ENCODE data around the gene DNASE1L1. TPM values are rescaled to one million over a fixed set of nuclear protein-coding genes. Genes with fewer than 3 reads are reported as not detected.

DNASE1L1 gene
- total and polyA plus RNA-seq, 2 of the 13 experiments (the other 11 are each of a cell fraction or from before 2014, with no cell fraction given): 4.7 to 12.3 TPM

GRCh38 chrX:154378799-154379568 is 30.1 kb downstream of the DNASE1L1 start, which contains the start of gene EMD (continued):
- no peak for TF ChIP-seq FOXA1 (IDR thresholded peaks at IDR 0.05)
- no peak for TF ChIP-seq FOXA1 (CRISPR knock-in tag; IDR thresholded peaks at IDR 0.05)
- TF ChIP-seq ZNF772 (CRISPR knock-in tag; IDR thresholded peaks at IDR 0.05): no peak
- TF ChIP-seq ZNF335 (CRISPR knock-in tag; IDR thresholded peaks at IDR 0.05): no peak
- peak; percentile 60; the same call in 1 of the 2 replicates for TF ChIP-seq GMEB1 (CRISPR knock-in tag; IDR thresholded peaks at IDR 0.05; ENCODE audit: borderline replicate concordance)
- no peak for TF ChIP-seq ZSCAN25 (CRISPR knock-in tag; IDR thresholded peaks at IDR 0.05)
- no peak for TF ChIP-seq SIX4 (CRISPR knock-in tag; IDR thresholded peaks at IDR 0.05)
- TF ChIP-seq ZNF567 (CRISPR knock-in tag; IDR thresholded peaks at IDR 0.05; ENCODE audit: borderline replicate concordance): no peak
- TF ChIP-seq ARID5B (CRISPR knock-in tag; IDR thresholded peaks at IDR 0.05): no peak
- no peak for TF ChIP-seq ZNF546 (CRISPR knock-in tag; conservative IDR thresholded peaks at IDR 0.05)
- TF ChIP-seq EEA1 (CRISPR knock-in tag; IDR thresholded peaks at IDR 0.05; ENCODE audit: borderline replicate concordance): no peak
- no peak for TF ChIP-seq CBX2 (IDR thresholded peaks at IDR 0.05; ENCODE audit: low read depth, low read length)
- no peak for TF ChIP-seq CBX2 (CRISPR knock-in tag; IDR thresholded peaks at IDR 0.05; ENCODE audit: low read depth)
- no peak for TF ChIP-seq CBX1 (IDR thresholded peaks at IDR 0.05; ENCODE audit: low read depth)
- TF ChIP-seq ZBED4 (CRISPR knock-in tag; IDR thresholded peaks at IDR 0.05; ENCODE audit: borderline replicate concordance): no peak
- 0 out of 2 replicates have a peak, but pooled peaks have one; percentile 16 for TF ChIP-seq ZNF639 (CRISPR knock-in tag; conservative IDR thresholded peaks at IDR 0.05)
- TF ChIP-seq SP5 (CRISPR knock-in tag; IDR thresholded peaks at IDR 0.05; ENCODE audit: borderline replicate concordance, low read depth): no peak
- no peak for TF ChIP-seq PPARG (CRISPR knock-in tag; conservative IDR thresholded peaks at IDR 0.05)
- TF ChIP-seq PAX8 (CRISPR knock-in tag; IDR thresholded peaks at IDR 0.05; ENCODE audit: borderline replicate concordance): no peak
- TF ChIP-seq ZEB1 (IDR thresholded peaks at IDR 0.05; ENCODE audit: insufficient replicate concordance, low read depth): no peak

Measured in HepG2 (cell line).